GM18505 (cell line): ENCODE data around the gene PCBP3.

Experiments used
- ATAC-seq: cut with Tn5 transposase; IDR thresholded peaks from one replicate; pipeline ENCODE4 v1.9.1; 2021; ENCODE audit not compliant: unreplicated experiment
- POLR2A ChIP-seq: IDR thresholded peaks from 4 replicates; pipeline ENCODE4 v1.6.1; 2011; ENCODE audit warnings: borderline replicate concordance; ENCODE audit not compliant: insufficient read depth, insufficient read length; ENCODE audit errors: extremely low read depth

The PCBP3 gene

GRCh38 chr21:45859762-45860357, 216.3 kb downstream of the PCBP3 start:
- ATAC-seq: no peak
- no peak for TF ChIP-seq POLR2A

GRCh38 chr21:45860493-45861155, 217.1 kb downstream of the PCBP3 start:
- no peak for ATAC-seq

GRCh38 chr21:45861156-45861870, 217.8 kb downstream of the PCBP3 start:
- no peak for ATAC-seq
- no peak for TF ChIP-seq POLR2A

More at GRCh38 chr21:45860493-45861155, 217.1 kb downstream of the PCBP3 start:
- no peak for TF ChIP-seq POLR2A

- no peak for TF ChIP-seq POLR2A
- ATAC-seq: no peak
Measured at GRCh38 chr21:45862543-45863207, 219.2 kb downstream of the PCBP3 start.

- no peak for ATAC-seq
- TF ChIP-seq POLR2A: no peak
Measured at GRCh38 chr21:45863267-45863666, 219.7 kb downstream of the PCBP3 start.

GRCh38 chr21:45863751-45864150, 220.2 kb downstream of the PCBP3 start:
- no peak for ATAC-seq

GRCh38 chr21:45864436-45864835, 220.9 kb downstream of the PCBP3 start:
- no peak for TF ChIP-seq POLR2A
- no peak for ATAC-seq

More at GRCh38 chr21:45863751-45864150, 220.2 kb downstream of the PCBP3 start:
- no peak for TF ChIP-seq POLR2A

- no peak for ATAC-seq
- no peak for TF ChIP-seq POLR2A
Measured at GRCh38 chr21:45865106-45865835, 221.7 kb downstream of the PCBP3 start.

GRCh38 chr21:45866551-45866950, 223.0 kb downstream of the PCBP3 start:
- ATAC-seq: no peak
- no peak for TF ChIP-seq POLR2A

- no peak for ATAC-seq
Measured at GRCh38 chr21:45867041-45867666, 223.6 kb downstream of the PCBP3 start.

GRCh38 chr21:45867671-45868081, 224.2 kb downstream of the PCBP3 start:
- no peak for ATAC-seq
- TF ChIP-seq POLR2A: no peak

More at GRCh38 chr21:45867041-45867666, 223.6 kb downstream of the PCBP3 start:
- no peak for TF ChIP-seq POLR2A

- no peak for TF ChIP-seq POLR2A
- no peak for ATAC-seq
Measured at GRCh38 chr21:45868086-45868485, 224.6 kb downstream of the PCBP3 start.
